Stimulated activated CD8-positive, alpha-beta memory T cell treated with anti-CD3 and anti-CD28 coated beads, Interleukin-12 subunit alpha, Interleukin-12 subunit beta, amount 100 ng/mL, for 4 hours (primary cell): ENCODE measurements around the gene GPC2.

Experiments used
- DNase-seq: peaks from one replicate; pipeline ENCODE4 v3.0.0-alpha.2; 2020; ENCODE audit warnings: low read depth

GPC2 gene

DNA sequence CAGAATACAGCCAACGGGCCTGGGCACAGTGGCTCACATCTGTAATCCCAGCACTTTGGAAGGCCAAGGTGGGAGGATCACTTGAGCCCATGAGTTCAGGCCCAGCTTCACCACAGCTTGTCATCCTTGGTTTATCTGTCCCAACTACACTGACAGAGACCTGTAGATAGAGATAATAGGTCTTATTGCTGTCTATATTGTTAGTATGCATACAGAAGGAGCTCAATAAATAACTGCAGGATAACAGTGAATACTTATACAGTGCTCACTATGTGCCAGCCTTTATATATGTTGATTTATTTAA, 56.5 kb downstream of the GPC2 start:
- DNase-seq, result no peak

DNA sequence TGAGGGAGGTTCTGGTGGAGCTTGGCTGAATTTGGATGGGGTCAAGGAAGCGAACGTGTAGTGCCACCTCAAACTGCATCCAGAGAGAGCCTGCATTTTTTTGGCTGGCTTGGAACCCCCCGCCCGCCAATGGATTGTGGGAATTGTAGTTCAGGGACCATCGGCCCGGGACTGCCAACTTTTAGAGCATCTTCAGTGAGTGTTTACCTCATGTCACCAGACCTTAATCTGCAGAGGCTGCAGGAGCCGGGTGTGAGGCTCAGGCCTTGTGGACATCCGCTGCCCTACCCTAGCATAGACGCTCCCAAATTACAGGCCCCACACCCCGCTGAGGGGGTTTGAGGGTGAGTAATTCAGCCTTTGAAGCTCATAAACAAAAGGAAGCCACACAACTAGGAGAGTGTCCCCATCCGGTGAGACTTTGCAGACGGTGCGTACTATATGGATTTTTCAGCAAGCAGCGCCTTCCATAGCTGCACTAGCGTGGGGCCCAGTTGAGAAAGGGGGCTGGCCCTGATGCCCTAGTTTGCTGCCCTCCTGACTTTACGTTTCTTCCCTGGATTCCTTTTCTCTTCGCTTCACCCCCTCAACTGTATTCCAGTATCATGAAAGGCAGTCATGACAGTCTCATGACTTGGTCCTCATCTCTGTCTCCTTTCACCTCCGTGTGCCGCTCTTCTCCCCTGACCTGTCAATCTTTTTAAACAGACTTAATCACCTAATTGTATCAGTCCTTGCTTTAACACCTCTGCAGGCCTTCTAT, 57.0 kb downstream of the GPC2 start:
- peak; percentile 44 for DNase-seq
